ENCODE data around the gene C1QTNF7.

C1QTNF7 gene

DNA sequence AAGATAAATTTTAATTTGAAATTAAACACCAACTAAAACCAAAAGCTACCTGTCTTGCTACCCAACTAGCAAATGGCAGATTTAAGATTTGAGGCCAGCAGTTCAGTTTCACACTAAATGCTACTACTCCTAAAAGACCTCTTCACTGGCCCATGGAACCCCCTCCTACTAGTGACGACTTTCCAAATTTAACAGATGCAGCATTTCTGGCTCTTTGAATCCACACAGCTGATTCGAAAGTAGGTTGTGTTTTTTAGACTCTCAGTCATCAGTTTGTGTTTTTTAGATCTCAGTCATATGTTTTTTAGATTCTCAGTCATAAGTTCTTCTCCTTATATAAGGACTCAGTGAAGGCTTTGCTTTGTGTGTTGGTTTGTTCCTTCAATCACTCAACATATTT is 30.8 kb downstream of the C1QTNF7 start:
- no peak for DNase-seq

DNA sequence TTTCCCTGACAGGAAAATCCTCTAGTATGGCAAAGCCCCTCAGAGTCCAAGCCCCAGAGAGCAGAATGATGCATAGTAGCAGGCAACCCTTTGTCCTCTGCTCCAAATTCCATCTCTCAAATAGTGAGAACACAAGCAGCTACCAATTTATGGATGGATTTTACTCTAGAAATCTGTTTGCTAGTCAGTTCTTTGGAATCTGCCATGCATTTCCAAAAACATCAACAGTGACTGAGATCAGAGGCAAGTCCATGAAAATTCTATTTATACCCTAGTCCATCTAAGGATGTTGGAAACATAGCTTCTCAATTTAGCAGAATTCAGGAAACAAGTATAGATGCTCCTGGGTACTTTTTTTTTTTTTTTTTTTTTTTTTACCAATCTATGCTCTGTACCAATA is 31.9 kb downstream of the C1QTNF7 start:
- DNase-seq, result no peak

DNA sequence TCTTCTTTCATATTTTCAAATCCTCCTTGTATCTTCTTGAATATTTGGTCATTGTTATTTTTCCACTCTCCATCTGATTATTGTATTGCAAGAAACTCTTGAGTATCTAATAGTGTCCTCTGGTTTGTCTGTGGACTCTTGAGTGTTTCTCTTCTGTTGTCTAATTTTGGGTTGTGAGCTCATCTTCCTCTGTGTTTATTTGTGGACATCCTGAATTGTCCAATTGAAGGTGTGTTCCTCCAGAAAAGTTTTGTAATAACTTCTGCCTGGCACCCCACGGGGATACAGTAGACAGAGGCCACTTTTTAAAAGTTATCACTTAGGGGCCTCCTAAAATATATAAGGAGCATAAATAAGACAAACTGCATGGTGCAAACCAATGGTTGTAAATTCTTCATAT is 38.8 kb downstream of the C1QTNF7 start:
- no peak for DNase-seq

DNA sequence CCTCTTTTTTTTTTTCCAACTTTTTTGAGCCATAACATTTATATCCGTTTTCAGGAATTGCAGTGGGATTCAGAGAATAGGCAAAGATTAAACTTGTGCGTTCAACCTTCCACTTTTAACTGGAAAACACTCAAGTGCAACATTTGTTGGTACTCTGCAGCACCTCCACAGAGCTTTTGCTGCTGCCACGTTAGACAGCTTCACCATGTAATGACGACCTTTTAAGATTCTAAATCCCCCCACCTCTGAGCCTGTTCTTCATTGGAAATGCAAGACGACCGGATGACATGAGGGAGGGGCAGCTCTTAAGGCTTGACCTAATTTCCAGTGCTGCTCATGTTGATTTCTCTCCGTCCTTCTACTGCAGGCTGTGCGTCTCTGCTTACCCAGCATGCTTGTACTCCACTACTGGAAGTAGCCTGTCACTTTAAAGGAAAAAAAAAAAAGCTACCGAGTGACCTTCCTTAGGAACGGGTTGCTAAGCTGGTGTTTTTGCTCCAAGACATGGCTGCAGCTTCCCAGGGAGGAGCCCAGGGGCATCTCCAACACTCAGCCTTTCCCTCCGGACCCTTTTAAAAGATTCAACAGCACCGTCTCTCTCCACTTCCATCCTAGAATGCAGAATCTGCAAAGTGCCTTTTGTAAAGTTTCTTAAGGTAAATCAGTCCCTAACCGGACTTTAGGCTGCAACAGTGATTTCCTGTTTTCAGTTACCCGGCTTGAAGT is 41.7 kb downstream of the C1QTNF7 start, which contains the start of gene CC2D2A:
TSS of gene CC2D2A (plus strand) at position 481 of the 726 bp plus-strand sequence. CDS start 6,051 bp downstream, outside the sequence.
- DNase-seq, result no peak

DNA sequence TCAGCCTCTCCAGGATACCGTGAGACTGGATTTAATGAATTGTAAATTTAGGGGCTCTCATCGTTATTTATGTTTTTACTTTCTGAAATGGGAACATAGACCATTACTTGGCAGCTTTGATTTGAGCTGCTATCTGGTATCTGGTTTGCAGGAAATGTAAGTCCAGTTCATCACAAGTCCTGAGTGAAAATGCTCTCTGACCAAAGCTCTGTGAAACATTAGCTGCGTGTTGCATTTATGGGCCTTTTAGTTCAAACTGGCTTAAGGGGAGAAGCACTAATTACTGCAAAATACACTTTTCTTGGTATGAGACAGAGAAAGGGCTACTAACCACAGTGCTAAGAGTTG is 42.3 kb downstream of the C1QTNF7 start:
- DNase-seq, result no peak

GRCh38 chr4:15476396-15476795 is 48.6 kb downstream of the C1QTNF7 start:
- DNase-seq, result no peak

- DNase-seq, result no peak
Measured at GRCh38 chr4:15478724-15479088, 50.9 kb downstream of the C1QTNF7 start.

DNA sequence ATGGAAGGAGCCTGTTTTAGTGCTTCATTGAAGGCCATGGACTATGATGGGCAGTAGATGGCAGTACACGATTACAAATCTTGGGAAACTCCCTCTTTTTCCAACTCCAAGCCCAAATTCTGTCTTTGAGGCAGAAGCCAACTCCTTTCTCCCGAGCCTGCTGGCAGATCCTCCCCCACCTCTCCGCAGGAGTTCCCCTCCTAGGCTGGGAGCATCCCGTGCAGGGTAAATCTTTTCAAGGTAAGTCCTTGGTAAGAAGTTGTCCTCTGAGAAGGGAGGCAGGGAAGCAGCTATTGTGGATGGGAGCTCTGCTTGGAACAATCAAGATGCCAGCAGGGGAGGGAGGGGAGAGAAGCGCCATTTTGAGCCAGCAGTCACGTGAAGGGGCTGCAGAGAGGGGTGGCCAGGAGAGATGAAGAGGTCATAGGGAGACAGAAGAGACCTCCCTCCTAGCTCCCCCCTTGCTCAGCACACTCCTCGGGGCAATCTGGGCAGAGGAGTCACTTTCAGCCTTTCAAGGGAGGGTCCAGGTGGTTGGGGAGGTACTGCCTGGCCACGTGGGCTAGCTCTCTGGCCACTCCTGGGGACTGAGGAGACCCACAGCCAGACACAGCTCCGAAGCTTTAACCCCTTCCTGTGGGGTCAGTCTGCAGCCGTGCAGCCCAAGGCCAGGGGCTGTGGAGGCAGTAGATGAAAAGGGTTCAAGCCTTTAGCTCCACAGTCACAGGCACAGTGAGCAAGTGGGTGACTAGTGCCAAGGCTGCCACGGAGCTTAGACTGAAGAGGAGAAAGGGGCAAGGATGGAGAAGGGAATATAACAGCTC is 51.5 kb downstream of the C1QTNF7 start:
- DNase-seq, result no peak

DNA sequence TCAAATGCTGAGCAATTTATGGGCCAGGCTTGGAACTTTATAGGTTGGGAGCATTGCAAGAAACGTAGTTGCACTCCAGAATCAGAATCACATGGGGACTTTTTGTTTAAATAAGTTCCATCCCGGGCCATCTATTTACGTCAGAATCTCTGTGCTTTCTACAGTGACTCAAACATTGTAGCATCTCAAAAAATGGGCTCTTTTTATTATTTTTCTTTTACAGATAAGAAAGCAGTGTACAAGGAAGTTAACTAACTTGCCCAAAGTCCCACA is 52.0 kb downstream of the C1QTNF7 start:
- DNase-seq, result no peak

DNA sequence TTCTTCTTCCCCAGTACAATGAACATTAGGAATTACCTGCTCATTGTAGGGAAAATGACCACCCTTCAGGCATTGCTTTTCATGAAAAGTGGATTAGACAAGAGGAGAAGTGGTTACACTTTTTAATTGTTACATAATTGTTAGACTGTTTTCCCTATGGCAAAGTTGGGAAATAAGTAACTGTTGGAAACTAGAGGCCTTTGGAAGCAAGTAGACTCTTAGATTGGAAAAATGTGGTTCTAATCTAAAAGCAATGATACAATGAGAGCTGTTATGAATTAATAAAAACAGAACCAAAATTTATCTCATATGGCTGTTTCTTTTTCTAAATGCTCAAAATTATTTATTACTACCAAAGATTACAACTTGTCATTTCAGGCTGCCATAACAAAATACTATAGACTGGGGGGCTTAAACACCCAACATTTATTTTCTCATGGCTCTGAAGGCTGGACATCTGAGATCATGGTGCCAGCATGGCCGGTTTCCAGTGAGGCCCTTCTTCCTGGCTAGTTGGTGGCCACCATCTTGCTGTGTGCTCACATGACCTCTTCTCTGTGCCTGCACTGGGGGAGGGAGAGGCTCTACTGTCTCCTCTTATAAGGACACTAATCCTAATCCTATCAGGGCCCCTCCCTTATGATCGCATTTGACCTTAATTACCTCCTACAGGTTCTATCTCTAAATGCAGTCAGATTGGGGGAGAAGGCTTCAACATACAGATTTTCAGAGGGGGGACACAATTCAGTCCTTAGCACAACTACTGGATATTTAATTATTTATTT is 54.3 kb downstream of the C1QTNF7 start:
- no peak for DNase-seq

DNA sequence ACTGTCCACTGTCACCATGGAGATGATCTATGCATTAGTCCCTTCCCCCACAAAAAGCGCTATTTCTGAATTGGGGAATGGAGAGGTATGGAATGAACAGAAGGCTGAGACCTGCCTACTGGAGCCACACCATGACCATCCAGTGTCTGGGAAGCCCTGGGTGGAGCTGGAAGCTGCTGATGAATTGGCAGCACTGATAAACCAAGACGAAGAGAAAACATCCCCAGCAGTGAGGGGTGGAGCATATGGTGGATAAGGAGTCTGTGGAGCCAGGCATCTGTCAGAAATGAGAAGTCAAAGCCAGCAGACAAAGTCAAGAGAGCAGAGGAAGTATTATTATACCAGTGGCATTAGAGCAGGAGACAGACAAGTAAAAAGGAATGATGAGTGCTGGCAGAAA is 55.0 kb downstream of the C1QTNF7 start:
- no peak for DNase-seq

- DNase-seq, result no peak
Measured at GRCh38 chr4:15488136-15488535, 60.3 kb downstream of the C1QTNF7 start.

DNA sequence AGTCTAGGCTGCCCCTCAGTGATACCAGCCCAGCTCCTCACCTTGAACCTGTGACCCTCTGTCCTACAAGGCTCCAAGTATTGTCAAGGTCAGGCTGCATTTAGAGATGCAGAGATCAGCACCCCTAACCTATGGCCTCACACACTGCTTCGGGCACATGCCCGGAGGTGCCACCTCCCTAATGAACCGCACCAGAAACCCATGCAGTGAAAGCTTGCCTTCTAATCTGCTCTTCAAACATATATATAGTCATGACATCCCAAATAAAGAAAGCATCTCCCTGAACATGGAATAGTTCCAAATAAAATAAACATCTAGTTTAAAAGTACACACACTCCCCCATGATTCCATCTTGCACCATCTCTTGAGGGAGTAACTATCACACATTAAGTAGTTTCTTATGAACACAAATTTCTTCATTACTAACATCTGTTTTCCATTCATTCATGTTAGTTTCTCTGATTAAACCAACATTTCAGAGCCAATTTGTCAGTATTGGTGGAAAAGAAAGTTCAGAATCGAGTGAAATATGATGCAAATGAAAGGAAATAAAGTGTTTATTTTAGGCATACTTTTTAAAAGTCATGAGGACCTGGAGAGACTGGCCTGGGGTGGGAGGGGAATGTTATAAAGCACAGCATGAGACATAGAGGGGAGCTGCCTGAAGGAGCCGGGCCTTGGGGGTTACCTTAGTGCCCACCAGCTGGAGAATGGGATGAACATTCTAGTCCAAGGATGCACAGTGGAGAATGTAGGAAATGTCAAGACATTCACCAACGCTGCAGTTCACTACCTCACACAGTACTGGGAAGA is 61.0 kb downstream of the C1QTNF7 start:
- DNase-seq, result no peak

DNA sequence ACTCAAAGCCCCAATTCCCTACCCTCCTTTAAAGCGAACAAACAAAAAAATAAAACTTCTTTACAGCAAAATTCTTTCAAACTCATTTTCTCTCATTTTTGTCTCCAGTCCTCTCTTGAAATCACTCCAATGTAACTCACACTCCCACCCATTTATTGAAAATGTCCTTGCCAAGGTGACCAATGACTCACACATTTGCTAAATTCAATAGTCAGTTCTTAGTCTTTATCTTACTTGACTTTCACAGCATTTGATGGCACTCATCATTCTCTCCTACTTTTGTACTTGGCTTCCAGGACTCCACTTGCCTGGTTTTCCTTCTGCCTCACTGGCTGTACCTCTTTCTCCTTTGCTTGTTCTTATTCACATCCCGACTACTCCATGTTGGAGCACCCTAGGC is 61.7 kb downstream of the C1QTNF7 start:
- DNase-seq, result no peak

DNA sequence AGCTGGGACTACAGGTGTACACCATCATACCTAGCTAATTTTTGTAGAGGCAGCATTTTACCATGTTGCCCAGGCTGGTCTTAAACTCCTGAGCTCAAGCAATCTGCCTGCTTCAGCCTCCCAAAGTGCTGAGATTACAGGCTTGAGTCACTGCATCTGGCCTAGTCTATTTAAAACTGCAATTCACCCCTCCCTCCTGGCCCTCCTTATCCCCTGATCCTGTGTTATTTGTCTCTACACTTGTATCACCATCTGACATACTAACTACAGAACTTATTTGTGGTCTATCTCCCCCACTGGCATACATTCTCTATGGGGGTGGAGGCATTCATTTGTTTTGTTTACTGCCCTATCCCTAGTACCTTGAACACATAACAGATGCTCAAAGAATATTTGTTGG is 65.6 kb downstream of the C1QTNF7 start:
- DNase-seq, result no peak

DNA sequence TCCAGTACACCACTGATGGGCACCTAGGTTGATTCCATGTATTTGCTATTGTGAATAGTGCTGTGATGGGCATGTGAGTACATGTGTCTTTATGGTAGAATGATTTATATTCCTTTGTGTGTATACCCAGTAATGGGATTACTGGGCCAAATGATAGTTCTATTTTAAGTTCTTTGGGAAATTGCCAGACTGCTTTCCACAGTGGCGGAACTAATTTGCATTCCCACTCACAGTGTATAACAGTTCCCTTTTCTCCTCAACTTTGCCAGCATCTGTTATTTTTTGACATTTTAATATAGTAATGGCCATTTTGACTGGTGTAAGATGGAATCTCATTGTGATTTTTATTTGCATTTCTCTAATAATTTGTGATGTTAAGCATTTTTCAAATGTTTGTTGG is 67.8 kb downstream of the C1QTNF7 start:
- no peak for DNase-seq

Measured in activated naive CD4-positive, alpha-beta T cell treated with Interleukin-2 at 50 U/mL for 16 hours (primary cell).